ENCODE results near the gene SORBS1.

DNA sequence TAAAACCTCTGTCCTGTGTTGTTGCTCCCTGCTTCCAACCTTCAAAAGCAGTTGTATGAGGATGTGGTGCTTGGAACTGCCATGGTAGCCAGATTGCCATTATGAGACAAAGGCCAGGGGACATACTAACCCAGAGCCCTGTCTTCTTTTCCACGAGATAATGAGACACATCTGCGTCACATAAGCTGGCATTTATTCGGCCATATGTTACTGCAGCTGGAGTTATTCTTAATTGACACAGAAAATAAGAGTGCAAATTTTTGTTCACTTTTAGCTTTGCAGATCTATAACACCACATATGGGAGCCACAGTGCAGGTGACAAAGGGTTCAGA is 254.9 kb downstream of the SORBS1 start:
- TF ChIP-seq YY1 (IDR thresholded peaks at IDR 0.05) = no peak
- TF ChIP-seq, protein P1, sequence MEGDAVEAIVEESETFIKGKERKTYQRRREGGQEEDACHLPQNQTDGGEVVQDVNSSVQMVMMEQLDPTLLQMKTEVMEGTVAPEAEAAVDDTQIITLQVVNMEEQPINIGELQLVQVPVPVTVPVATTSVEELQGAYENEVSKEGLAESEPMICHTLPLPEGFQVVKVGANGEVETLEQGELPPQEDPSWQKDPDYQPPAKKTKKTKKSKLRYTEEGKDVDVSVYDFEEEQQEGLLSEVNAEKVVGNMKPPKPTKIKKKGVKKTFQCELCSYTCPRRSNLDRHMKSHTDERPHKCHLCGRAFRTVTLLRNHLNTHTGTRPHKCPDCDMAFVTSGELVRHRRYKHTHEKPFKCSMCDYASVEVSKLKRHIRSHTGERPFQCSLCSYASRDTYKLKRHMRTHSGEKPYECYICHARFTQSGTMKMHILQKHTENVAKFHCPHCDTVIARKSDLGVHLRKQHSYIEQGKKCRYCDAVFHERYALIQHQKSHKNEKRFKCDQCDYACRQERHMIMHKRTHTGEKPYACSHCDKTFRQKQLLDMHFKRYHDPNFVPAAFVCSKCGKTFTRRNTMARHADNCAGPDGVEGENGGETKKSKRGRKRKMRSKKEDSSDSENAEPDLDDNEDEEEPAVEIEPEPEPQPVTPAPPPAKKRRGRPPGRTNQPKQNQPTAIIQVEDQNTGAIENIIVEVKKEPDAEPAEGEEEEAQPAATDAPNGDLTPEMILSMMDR (IDR thresholded peaks at IDR 0.05; ENCODE audit: low read depth, low read length, missing input control) = no peak
- TF ChIP-seq JUND (IDR thresholded peaks at IDR 0.05) = no peak
- TF ChIP-seq, protein P2, sequence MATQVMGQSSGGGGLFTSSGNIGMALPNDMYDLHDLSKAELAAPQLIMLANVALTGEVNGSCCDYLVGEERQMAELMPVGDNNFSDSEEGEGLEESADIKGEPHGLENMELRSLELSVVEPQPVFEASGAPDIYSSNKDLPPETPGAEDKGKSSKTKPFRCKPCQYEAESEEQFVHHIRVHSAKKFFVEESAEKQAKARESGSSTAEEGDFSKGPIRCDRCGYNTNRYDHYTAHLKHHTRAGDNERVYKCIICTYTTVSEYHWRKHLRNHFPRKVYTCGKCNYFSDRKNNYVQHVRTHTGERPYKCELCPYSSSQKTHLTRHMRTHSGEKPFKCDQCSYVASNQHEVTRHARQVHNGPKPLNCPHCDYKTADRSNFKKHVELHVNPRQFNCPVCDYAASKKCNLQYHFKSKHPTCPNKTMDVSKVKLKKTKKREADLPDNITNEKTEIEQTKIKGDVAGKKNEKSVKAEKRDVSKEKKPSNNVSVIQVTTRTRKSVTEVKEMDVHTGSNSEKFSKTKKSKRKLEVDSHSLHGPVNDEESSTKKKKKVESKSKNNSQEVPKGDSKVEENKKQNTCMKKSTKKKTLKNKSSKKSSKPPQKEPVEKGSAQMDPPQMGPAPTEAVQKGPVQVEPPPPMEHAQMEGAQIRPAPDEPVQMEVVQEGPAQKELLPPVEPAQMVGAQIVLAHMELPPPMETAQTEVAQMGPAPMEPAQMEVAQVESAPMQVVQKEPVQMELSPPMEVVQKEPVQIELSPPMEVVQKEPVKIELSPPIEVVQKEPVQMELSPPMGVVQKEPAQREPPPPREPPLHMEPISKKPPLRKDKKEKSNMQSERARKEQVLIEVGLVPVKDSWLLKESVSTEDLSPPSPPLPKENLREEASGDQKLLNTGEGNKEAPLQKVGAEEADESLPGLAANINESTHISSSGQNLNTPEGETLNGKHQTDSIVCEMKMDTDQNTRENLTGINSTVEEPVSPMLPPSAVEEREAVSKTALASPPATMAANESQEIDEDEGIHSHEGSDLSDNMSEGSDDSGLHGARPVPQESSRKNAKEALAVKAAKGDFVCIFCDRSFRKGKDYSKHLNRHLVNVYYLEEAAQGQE (IDR thresholded peaks at IDR 0.05) = no peak

All from liver (tissue), 3 donors.